ENCODE results near the gene EFCAB8.

The EFCAB8 gene

DNA sequence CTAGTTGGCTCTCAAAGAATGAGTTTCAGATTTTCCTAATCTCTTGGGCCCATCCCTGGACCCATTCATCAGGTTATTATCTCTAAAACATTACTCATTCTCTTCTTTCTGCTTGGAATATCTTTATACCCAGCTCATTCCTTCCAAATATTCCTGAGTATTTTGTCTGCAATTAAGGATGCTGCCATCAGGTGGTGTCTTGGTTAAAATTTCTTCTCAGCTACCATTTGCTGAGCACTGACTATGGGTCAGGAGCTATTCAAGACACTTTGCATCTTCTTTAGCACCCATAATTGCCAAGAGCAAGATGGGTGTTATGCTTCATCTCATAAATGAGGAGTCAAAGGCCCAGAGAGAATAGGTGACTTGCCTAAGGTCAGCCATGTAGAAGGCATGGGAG lies 137.1 kb downstream of the EFCAB8 start:
- Mint-ChIP-seq H3K4me3 (no peak overlapping the region), H3K4me1 (no peaks in the 10 kb centered on the region), H3K9me3 (peaks cover 16% of the 10 kb centered on the region), H3K27ac (no peak overlapping the region), H3K36me3 (ENCODE audit: low read depth) (no peaks in the 10 kb centered on the region), H3K27me3 (ENCODE audit: low read depth, poor library complexity) (peaks cover 15% of the 10 kb centered on the region)
- TF ChIP-seq, protein P1, sequence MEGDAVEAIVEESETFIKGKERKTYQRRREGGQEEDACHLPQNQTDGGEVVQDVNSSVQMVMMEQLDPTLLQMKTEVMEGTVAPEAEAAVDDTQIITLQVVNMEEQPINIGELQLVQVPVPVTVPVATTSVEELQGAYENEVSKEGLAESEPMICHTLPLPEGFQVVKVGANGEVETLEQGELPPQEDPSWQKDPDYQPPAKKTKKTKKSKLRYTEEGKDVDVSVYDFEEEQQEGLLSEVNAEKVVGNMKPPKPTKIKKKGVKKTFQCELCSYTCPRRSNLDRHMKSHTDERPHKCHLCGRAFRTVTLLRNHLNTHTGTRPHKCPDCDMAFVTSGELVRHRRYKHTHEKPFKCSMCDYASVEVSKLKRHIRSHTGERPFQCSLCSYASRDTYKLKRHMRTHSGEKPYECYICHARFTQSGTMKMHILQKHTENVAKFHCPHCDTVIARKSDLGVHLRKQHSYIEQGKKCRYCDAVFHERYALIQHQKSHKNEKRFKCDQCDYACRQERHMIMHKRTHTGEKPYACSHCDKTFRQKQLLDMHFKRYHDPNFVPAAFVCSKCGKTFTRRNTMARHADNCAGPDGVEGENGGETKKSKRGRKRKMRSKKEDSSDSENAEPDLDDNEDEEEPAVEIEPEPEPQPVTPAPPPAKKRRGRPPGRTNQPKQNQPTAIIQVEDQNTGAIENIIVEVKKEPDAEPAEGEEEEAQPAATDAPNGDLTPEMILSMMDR (IDR thresholded peaks at IDR 0.05), result peak; percentile 6
- no peak for DNase-seq

DNA sequence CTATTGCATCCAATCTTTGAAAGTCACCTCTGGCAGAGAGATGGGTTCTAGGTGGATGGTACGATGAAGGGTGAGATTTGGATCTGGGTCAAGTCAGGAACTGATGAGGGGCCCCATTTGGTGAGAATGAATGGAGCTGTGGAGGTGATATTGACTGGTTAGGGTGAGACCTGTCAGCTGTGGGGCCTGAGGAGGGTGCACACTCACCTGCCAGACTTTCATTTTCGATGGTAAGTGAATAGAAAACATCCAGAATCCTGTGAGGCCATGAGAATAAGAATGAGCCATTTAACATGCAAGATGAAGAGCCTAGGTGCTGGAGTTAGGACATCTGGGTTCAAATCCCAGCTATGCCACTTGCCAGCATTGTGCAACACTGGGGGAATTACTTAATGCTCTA lies 138.7 kb downstream of the EFCAB8 start:
- no peaks in the 10 kb centered on the region for H3K36me3 Mint-ChIP-seq (ENCODE audit: low read depth)
- H3K4me3 Mint-ChIP-seq, result no peak overlapping the region
- no peak overlapping the region for H3K27ac Mint-ChIP-seq
- DNase-seq, result no peak
- H3K4me1 Mint-ChIP-seq, result no peaks in the 10 kb centered on the region
- peaks cover 19% of the 10 kb centered on the region for H3K27me3 Mint-ChIP-seq (ENCODE audit: low read depth, poor library complexity)
- TF ChIP-seq, protein P1 (IDR thresholded peaks at IDR 0.05), result no peak
- H3K9me3 Mint-ChIP-seq, result peaks cover 16% of the 10 kb centered on the region

DNA sequence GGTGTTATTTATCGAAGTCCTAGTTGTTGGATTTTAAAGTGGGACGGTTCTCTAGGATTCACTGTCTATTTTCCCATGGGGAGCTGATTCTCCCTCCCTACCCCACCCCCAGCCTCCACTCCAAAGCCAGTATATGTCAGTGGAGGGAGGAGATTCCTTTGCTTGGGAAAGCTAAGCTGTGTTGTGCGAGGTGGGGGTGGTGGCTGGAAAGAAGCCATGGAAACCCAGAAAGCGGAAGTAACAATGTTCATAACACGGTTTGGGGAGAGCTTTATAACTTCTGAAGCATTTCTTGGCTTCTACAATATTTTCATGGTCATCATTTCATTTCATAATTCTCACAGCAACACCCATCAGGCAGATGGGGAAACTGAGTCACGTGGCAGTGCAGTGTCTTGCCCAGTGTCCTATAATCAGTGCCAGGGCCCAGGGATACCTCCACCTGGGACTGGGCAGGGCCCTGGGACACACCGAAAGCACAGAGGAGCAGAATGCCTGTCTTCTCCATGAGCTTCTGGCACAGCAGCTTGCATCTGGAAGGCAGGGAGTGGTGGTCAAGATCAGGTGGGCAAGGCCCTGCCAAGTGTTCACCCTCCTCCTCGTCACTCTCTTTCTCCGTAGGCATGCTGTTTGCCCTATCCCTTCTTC lies 141.0 kb downstream of the EFCAB8 start:
- DNase-seq, result no peak
- Mint-ChIP-seq H3K4me3 (no peak overlapping the region), H3K27me3 (ENCODE audit: low read depth, poor library complexity) (peaks cover 15% of the 10 kb centered on the region), H3K4me1 (no peaks in the 10 kb centered on the region), H3K27ac (no peak overlapping the region), H3K9me3 (peaks cover 9% of the 10 kb centered on the region), H3K36me3 (ENCODE audit: low read depth) (no peaks in the 10 kb centered on the region)
- TF ChIP-seq, protein P1 (IDR thresholded peaks at IDR 0.05), result no peak

DNA sequence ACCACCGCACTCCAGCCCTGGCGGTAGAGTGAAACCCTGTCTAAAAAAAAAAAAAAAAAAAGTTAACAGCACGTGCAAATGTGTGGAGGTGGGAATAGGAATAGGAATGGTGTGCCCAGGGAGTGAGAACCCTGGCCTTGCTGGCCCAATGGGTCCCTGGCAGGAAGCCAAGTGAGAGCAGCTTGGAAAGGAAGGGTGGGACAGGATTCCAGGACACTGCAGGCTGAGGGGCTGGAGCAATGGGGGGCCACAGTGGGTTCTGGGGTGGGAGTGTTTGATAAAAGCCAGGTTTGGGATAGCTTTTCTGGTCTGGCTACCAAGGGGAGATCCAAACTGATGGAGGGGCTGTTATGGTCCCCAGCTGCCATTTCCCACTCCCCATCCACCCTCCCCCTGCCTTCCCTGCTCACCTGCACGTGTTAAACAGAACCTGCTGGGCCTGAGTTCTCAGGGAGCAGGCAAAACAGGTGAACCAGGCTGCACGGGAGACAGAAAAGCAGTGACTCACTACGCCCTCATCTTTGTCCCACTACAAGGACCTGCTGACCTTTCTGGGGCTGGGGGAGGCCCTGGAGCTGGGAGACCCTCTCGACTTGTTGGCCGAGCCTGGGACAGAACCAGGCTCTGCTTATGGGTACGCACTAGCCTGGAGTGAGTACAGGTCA lies 142.2 kb downstream of the EFCAB8 start:
- Mint-ChIP-seq H3K4me1 (no peaks in the 10 kb centered on the region), H3K27ac (no peak overlapping the region), H3K27me3 (ENCODE audit: low read depth, poor library complexity) (peaks cover 13% of the 10 kb centered on the region), H3K4me3 (no peak overlapping the region), H3K9me3 (peaks cover 5% of the 10 kb centered on the region), H3K36me3 (ENCODE audit: low read depth) (no peaks in the 10 kb centered on the region)
- no peak for DNase-seq
- TF ChIP-seq, protein P1 (IDR thresholded peaks at IDR 0.05), result no peak

- Mint-ChIP-seq H3K27me3 (ENCODE audit: low read depth, poor library complexity) (peaks cover 13% of the 10 kb centered on the region), H3K4me1 (peaks cover 5% of the 10 kb centered on the region), H3K27ac (no peak overlapping the region), H3K36me3 (ENCODE audit: low read depth) (no peaks in the 10 kb centered on the region), H3K4me3 (no peak overlapping the region), H3K9me3 (peaks cover 5% of the 10 kb centered on the region)
- no peak for DNase-seq
- TF ChIP-seq, protein P1 (IDR thresholded peaks at IDR 0.05), result no peak
Observed at GRCh38 chr20:33002087-33002808, 143.5 kb downstream of the EFCAB8 start.

Measured in nephron progenitor cell (in vitro differentiated cells).